A549 (cell line): Measurements from ENCODE around the gene DNAJC7. TPM values are rescaled to one million over a fixed set of nuclear protein-coding genes. Genes with fewer than 3 reads are reported as not detected.
A peak's percentile ranks its signal among the peaks of the same experiment; 100 is the strongest.

ENCODE experiments used
- ATAC-seq, 2 experiments: fragments of 200-7000 bp in 1 of 2; fragments of >200 bp in 1 of 2; cut with Nextera tagmentation in 1 of 2; cut with Tn5 transposase in 1 of 2; 3 replicates each; pipeline versions ENCODE4 v1.8.0 to v1.9.1; 2018 to 2020; ENCODE audit warnings: mild to moderate bottlenecking in 1 of 2, moderate library complexity in 1 of 2
- CTCF ChIA-PET: fragments of 300-600 bp; sonication (Branson Sonifier 250); formaldehyde crosslinking; extraction: SDS; loops from one replicate; lab custom pipeline; 2021; ENCODE audit warnings: antibody characterized with exemption, inconsistent platforms; lab: Yijun Ruan, JAX
- POLR2A ChIA-PET: fragments of 350-600 bp; formaldehyde crosslinking; extraction: SDS; loops from one replicate; lab custom pipeline; 2021; ENCODE audit warnings: antibody characterized with exemption, inconsistent platforms; lab: Yijun Ruan, JAX
- DNase-seq, 2 experiments: peaks; one replicate each; pipeline versions ENCODE4 v3.0.0 to v3.0.0-alpha.2; 2011 to 2016; ENCODE audit warnings: low read depth in 1 of 2, low spot score in 1 of 2
- FAIRE-seq: peaks from 2 replicates; lab custom pipeline; 2011; peaks lifted over from hg19 to GRCh38; lab: Jason Lieb, UNC
- H3K27ac ChIP-seq, 2 experiments: fragments of >200 bp; sonication (Bioruptor Twin); formaldehyde crosslinking; 3 replicates each; pipeline ENCODE4 v1.5.1; 2016 to 2017
- H3K4me1 ChIP-seq: fragments of >200 bp; sonication (Bioruptor Twin); formaldehyde crosslinking; 3 replicates; pipeline ENCODE4 v1.6.1; 2016
- H3K4me2 ChIP-seq: fragments of >200 bp; sonication (Bioruptor Twin); formaldehyde crosslinking; 3 replicates; pipeline ENCODE4 v1.6.1; 2016
- H3K4me3 ChIP-seq: fragments of >200 bp; sonication (Bioruptor Twin); formaldehyde crosslinking; 3 replicates; pipeline ENCODE4 v1.5.1; 2016
- H3K9me3 ChIP-seq: fragments of >200 bp; sonication (Bioruptor Twin); formaldehyde crosslinking; 3 replicates; pipeline ENCODE4 v1.6.1; 2016
- ATOH8 ChIP-seq: fragments of 250-450 bp; sonication (Bioruptor Pico); IDR thresholded peaks from 2 replicates; pipeline ENCODE4 v1.5.0; 2020; ENCODE audit warnings: low read depth, mild to moderate bottlenecking, moderate library complexity
- BHLHE40 ChIP-seq: IDR thresholded peaks from 2 replicates; pipeline ENCODE4 v1.6.1; 2012; ENCODE audit warnings: low read depth, low read length, inconsistent platforms
- CBX2 ChIP-seq: fragments of 200-600 bp; sonication (generic); IDR thresholded peaks from 2 replicates; pipeline ENCODE4 v1.6.1; 2016; ENCODE audit warnings: low read depth, mild to moderate bottlenecking, borderline replicate concordance
- CBX8 ChIP-seq: fragments of 200-600 bp; sonication (generic); IDR thresholded peaks from 2 replicates; pipeline ENCODE4 v1.6.1; 2016
- CEBPB ChIP-seq, 2 experiments: fragments of >200 bp in 1 of 2; sonication (Bioruptor Twin) in 1 of 2; formaldehyde crosslinking in 1 of 2; IDR thresholded peaks; 2 replicates each; pipeline ENCODE4 v1.6.1; 2012 to 2016
- CHD4 ChIP-seq: fragments of 200-600 bp; sonication (generic); IDR thresholded peaks from 2 replicates; pipeline ENCODE4 v1.6.1; 2016; ENCODE audit warnings: antibody characterized with exemption, mild to moderate bottlenecking, borderline replicate concordance
- EHMT2 ChIP-seq: fragments of 200-600 bp; sonication (generic); IDR thresholded peaks from 2 replicates; pipeline ENCODE4 v1.6.1; 2016; ENCODE audit warnings: antibody characterized with exemption, low read depth, mild to moderate bottlenecking, moderate library complexity
- ELK1 ChIP-seq: fragments of 150-350 bp; IDR thresholded peaks from 2 replicates; pipeline ENCODE4 v1.6.1; 2014; ENCODE audit warnings: low read depth, mild to moderate bottlenecking, low read length
- HES2 ChIP-seq: fragments of >200 bp; sonication (Bioruptor Twin); formaldehyde crosslinking; IDR thresholded peaks from 2 replicates; pipeline ENCODE4 v1.6.1; 2016
- HMGXB4 ChIP-seq: fragments of 250-450 bp; sonication (Bioruptor Pico); IDR thresholded peaks from 2 replicates; pipeline ENCODE4 v1.5.0; 2021; ENCODE audit warnings: mild to moderate bottlenecking, moderate library complexity, borderline replicate concordance
- HOXB13 ChIP-seq: fragments of 250-450 bp; sonication (Bioruptor Pico); IDR thresholded peaks from 2 replicates; pipeline ENCODE4 v1.5.0; 2020; ENCODE audit warnings: low read depth, mild to moderate bottlenecking, moderate library complexity
- JUN ChIP-seq, 2 experiments: fragments of >200 bp; sonication (Bioruptor Twin); formaldehyde crosslinking; IDR thresholded peaks; 2 replicates in 1 of 2; 3 replicates in 1 of 2; pipeline ENCODE4 v1.6.1; 2016 to 2017
- MAFK ChIP-seq: fragments of 450-650 bp; IDR thresholded peaks from 2 replicates; pipeline ENCODE4 v1.6.1; 2014; ENCODE audit not compliant: partially characterized antibody
- MYC ChIP-seq: IDR thresholded peaks from 2 replicates; pipeline ENCODE4 v1.6.1; 2012; ENCODE audit warnings: mild to moderate bottlenecking, inconsistent platforms, low read length, improper control_type of control experiment, borderline replicate concordance
- NR3C1 ChIP-seq: fragments of >200 bp; sonication (Bioruptor Twin); formaldehyde crosslinking; IDR thresholded peaks from 3 replicates; pipeline ENCODE4 v1.6.1; 2017
- PHF8 ChIP-seq: fragments of 200-600 bp; sonication (generic); IDR thresholded peaks from 2 replicates; pipeline ENCODE4 v1.6.1; 2016; ENCODE audit warnings: low read depth, mild to moderate bottlenecking, antibody characterized with exemption, moderate library complexity, borderline replicate concordance
- RFX5 ChIP-seq: fragments of 450-650 bp; IDR thresholded peaks from 2 replicates; pipeline ENCODE4 v1.7.1; 2014; ENCODE audit warnings: antibody characterized with exemption, mild to moderate bottlenecking, moderate library complexity
- SREBF2 ChIP-seq: fragments of 450-650 bp; IDR thresholded peaks from 2 replicates; pipeline ENCODE4 v1.6.1; 2014; ENCODE audit warnings: mild to moderate bottlenecking, moderate library complexity
- TFCP2L1 ChIP-seq: fragments of 250-450 bp; sonication (Bioruptor Pico); IDR thresholded peaks from 2 replicates; pipeline ENCODE4 v1.5.0; 2021; ENCODE audit warnings: mild to moderate bottlenecking
- ZNF302 ChIP-seq: fragments of 250-450 bp; sonication (Bioruptor Pico); IDR thresholded peaks from 2 replicates; pipeline ENCODE4 v1.9.0; 2021; ENCODE audit warnings: inconsistent platforms, mild to moderate bottlenecking, moderate library complexity
- WGBS: methylation state at CpG from one replicate; pipeline ENCODE4 v1.1.6; 2017; ENCODE audit errors: missing lambda C conversion rate; 5-methylcytosine and 5-hydroxymethylcytosine counted together
- polyA plus RNA-seq, 4 experiments: library from polyadenylated mRNA; depleted of rRNA in 3 of 4; stranded (reverse); fragments of >200 nt; fragmentation: RNase III in 1 of 4; extraction: RNeasy Plus Mini Kit Qiagen cat#74134 plus additional on column Dnase treatment in 1 of 4; gene quantifications; 2 replicates in 3 of 4; 3 replicates in 1 of 4; pipeline ENCODE4 v1.2.3, GENCODE V29; 2011 to 2017

Gene DNAJC7
- polyA plus RNA-seq, 2 of the 4 experiments (the other 2 are of a cell fraction), result 95.3 to 148 TPM

DNA sequence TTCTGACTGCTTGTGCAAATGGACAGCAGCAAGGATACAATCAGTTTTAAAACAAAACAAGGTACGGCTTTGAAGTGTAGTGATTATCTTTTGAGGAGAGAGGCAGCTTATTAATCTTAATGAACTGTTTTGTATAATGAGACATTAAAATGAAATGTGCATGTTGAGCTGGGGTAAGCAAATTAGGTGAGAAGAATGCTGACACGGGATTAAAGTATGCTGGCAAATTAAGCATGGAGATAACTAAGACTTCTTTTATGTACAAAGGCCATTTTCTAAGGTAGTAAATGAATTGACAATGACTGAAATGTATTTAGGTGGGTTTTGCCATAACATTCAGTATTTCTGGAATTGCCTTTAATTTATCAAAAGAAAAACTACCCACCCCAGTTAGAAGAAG, 18.7 kb downstream of the DNAJC7 start:
- no peak for FAIRE-seq
- TF ChIP-seq CBX8 (no peak), EHMT2 (no peak), MAFK (peak; percentile 92), CBX2 (no peak), JUN (IDR thresholded peaks at IDR 0.05) (no peak), BHLHE40 (no peak)
- CTCF ChIA-PET, result interaction anchor here (0.8 to 2.2 kb wide), 6 partner anchors 10 to 68 kb away, joined by 3 to 8 read pairs (median 3); partner anchors contain the start of genes CNP, DNAJC7 and ODAD4
- Histone ChIP-seq H3K4me1 (peaks cover 21% of the 10 kb centered on the region), H3K4me3 (no peak overlapping the region), H3K27ac (no peak overlapping the region), H3K9me3 (no peaks in the 10 kb centered on the region), H3K4me2 (no peak overlapping the region)
- POLR2A ChIA-PET, result interaction anchor here (1.4 kb wide), 1 partner anchor 19 kb away, joined by 5 read pairs; the partner anchor contains the start of gene DNAJC7
- DNase-seq, result no peak
- ATAC-seq, result no peak
- 59% methylated on average over 2 of the region's 2 CpGs for WGBS

- no peak overlapping the region for H3K4me3 ChIP-seq
- no peaks in the 10 kb centered on the region for H3K9me3 ChIP-seq
- CTCF ChIA-PET, result interaction anchor here (0.8 to 2.0 kb wide), 6 partner anchors 8 to 195 kb away, joined by 3 to 8 read pairs (median 5); partner anchors contain the start of genes DNAJC7 and NKIRAS2
- ATAC-seq, result no peak
- peaks cover 4% of the 10 kb centered on the region for H3K4me1 ChIP-seq
- no peak for TF ChIP-seq TFCP2L1 (CRISPR knock-in tag)
- TF ChIP-seq, all 56 proteins: peak for 0
- FAIRE-seq, result no peak
- Histone ChIP-seq H3K4me2 (no peak overlapping the region), H3K27ac (no peak overlapping the region)
- POLR2A ChIA-PET, result interaction anchor here (1.4 kb wide), 1 partner anchor 20 kb away, joined by 5 read pairs; the partner anchor contains the start of gene DNAJC7
- 90% methylated on average over 2 of the region's 2 CpGs for WGBS
- DNase-seq, result no peak
Observed at GRCh38 chr17:41996855-41997164, 20.4 kb downstream of the DNAJC7 start.

GRCh38 chr17:41992576-41992975, 24.7 kb downstream of the DNAJC7 start:
- WGBS, result 88% methylated on average over 3 of the region's 3 CpGs
- no peak overlapping the region for H3K27ac ChIP-seq
- no peak overlapping the region for H3K4me2 ChIP-seq
- no peaks in the 10 kb centered on the region for H3K9me3 ChIP-seq
- H3K4me1 ChIP-seq, result peaks cover 33% of the 10 kb centered on the region
- POLR2A ChIA-PET, result interaction anchor here (0.6 kb wide), 1 partner anchor 15 kb away, joined by 9 read pairs; no protein-coding TSS in a partner anchor
- CTCF ChIA-PET, result interaction anchor here (1.4 to 1.8 kb wide), 3 partner anchors 19 to 33 kb away, joined by 4 to 7 read pairs (median 6); no protein-coding TSS in a partner anchor
- TF ChIP-seq HES2 (no peak), NR3C1 (no peak), PHF8 (no peak), TFCP2L1 (CRISPR knock-in tag) (no peak), RFX5 (no peak), MYC (no peak)
- no peak for DNase-seq
- FAIRE-seq, result no peak
- no peak overlapping the region for H3K4me3 ChIP-seq
- no peak for ATAC-seq

DNA sequence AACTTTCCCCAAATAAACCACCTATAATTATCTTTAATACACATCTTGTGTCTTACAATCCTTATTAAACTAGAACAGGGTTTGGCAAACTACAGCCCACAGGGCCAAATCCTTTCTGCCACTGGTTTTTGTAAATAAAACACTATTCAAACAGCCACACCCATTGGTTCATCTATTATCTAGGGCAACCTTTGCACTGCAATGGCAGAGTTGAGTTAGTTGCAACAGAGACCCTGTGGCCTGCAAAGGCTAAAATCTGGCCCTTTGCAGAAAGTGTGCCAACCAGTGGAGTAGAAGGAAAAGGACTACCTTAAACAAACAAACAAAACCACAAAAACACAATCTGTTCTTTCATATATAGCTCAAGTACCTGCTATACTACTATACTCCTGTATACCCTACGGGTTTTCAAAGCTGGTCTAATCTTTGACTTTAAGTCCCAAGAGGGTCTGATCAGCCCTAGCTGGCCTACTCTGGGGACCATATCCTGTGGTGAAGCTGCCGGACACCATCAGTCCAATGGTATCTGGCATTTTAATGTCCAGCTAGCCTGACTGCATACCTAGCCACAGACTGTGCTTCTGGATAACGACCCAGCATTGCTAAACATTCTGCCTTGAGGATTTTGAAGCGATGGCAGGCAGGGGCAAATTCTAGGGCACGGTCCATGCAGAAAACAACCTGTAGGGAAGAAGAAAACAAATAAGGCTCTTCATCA, 27.4 kb downstream of the DNAJC7 start:
- POLR2A ChIA-PET, result no interaction called here
- peak overlapping the region; percentile 49 for H3K4me2 ChIP-seq
- FAIRE-seq, result no peak

More for the DNA sequence above, 27.4 kb downstream of the DNAJC7 start:
- no peaks in the 10 kb centered on the region for H3K9me3 ChIP-seq
- peaks cover 33% of the 10 kb centered on the region for H3K4me1 ChIP-seq
- TF ChIP-seq HMGXB4 (CRISPR knock-in tag) (no peak), ATOH8 (CRISPR knock-in tag) (no peak), PHF8 (no peak), HOXB13 (no peak), ZNF302 (CRISPR knock-in tag) (no peak), ELK1 (no peak), CHD4 (no peak), CEBPB (IDR thresholded peaks at IDR 0.05) (0 out of 4 replicates have a peak, but pooled peaks of 1 of the 2 experiments have one; percentile 19), SREBF2 (no peak)
- CTCF ChIA-PET, result interaction anchor here (0.9 to 2.2 kb wide), 3 partner anchors 12 to 31 kb away, joined by 3 to 7 read pairs (median 5); partner anchors contain the start of gene NKIRAS2
- ATAC-seq, result peak in 1 of 2 experiments; percentile 62; a peak in 3 of 6 replicates
- WGBS, result 69% methylated on average over 5 of the region's 5 CpGs
- H3K4me3 ChIP-seq, result no peak overlapping the region
- no peak for DNase-seq
- peak overlapping the region; percentile 1 to 12; a peak in 1 of 6 replicates for H3K27ac ChIP-seq
